ENCODE results near the gene SLC6A8. TPM values are rescaled to one million over a fixed set of nuclear protein-coding genes. Genes with fewer than 3 reads are reported as not detected.
A peak's percentile ranks its signal among the peaks of the same experiment; 100 is the strongest.

The SLC6A8 gene
- total and polyA plus RNA-seq, 9 donors: 6.3 to 23.5 (median 11.4) TPM

DNA sequence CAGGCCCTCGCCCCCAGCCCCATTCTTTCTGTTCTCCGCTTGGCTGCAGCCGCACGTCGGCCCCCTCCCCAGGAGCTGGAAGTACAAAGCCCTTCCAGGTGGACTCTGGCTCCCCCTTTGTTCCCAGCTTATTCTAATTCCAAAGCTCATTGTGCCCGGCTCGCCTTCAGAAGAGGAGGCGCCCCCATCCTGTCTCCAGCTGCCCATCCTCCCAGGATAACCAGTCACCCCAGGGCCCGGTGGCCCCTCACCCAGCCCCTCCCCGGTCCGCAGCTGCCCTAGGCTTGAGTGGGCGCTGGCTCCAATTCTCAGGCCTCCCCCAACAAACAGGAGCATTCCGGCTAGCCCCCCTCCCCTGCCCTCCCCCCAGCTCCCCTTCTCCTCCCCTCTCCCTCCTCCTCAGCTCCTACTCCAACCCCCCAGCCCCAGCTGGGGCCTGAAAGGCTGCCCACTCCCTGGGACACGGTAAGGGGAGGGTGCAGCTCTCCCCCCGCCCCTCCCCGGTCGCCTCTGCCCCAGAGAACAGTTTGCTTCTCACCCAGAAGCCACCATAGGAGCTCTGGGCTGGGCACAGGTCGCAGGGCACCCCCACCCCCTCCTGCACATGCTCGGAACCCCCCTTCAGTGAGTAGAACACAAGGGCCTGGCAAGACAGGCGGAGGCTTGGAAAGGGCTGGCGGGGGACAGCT, 3.1 kb upstream of the SLC6A8 start:
- Histone ChIP-seq H3K9me3 (no peaks in the 10 kb centered on the region), H3K36me3 (no peaks in the 10 kb centered on the region), H3K4me1 (ENCODE audit: insufficient read depth) (no peaks in the 10 kb centered on the region), H3K4me3 (no peak overlapping the region), H3K27ac (no peak overlapping the region), H3K27me3 (no peaks in the 10 kb centered on the region)
- TF ChIP-seq POLR2A (IDR thresholded peaks at IDR 0.05): no peak
- TF ChIP-seq EP300 (IDR thresholded peaks at IDR 0.05): no peak
- TF ChIP-seq, protein P1, sequence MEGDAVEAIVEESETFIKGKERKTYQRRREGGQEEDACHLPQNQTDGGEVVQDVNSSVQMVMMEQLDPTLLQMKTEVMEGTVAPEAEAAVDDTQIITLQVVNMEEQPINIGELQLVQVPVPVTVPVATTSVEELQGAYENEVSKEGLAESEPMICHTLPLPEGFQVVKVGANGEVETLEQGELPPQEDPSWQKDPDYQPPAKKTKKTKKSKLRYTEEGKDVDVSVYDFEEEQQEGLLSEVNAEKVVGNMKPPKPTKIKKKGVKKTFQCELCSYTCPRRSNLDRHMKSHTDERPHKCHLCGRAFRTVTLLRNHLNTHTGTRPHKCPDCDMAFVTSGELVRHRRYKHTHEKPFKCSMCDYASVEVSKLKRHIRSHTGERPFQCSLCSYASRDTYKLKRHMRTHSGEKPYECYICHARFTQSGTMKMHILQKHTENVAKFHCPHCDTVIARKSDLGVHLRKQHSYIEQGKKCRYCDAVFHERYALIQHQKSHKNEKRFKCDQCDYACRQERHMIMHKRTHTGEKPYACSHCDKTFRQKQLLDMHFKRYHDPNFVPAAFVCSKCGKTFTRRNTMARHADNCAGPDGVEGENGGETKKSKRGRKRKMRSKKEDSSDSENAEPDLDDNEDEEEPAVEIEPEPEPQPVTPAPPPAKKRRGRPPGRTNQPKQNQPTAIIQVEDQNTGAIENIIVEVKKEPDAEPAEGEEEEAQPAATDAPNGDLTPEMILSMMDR (IDR thresholded peaks at IDR 0.05): no peak
- 45 to 61% (median 54%) methylated on average over 16 to 21 of the region's 21 CpGs for WGBS, 3 donors
- DNase-seq: peak in 2 of 5 donors; percentile 10 to 15
- intact Hi-C loops (cut with DNase I): no loop called here

DNA sequence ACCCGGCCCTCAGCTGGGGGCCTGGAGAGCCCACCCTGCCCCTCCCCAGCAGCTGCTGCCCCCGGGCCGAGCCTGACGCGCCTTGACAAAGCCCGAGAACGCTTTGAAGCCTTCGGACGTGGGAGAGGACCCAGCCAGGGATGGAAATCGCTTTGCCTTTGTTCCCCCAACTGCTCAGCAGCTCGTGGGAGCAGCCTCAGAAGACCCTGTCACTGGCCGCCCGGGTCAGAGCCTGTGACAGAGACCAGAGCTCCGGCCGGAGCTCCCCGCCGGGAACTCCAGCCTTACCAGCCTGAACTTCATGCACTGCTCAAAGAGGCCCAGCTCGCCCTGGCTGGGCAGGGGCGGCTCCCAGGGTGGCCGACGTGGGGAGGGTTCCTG, 2.6 kb upstream of the SLC6A8 start:
- no peak for TF ChIP-seq POLR2A (IDR thresholded peaks at IDR 0.05)
- TF ChIP-seq EP300 (IDR thresholded peaks at IDR 0.05): no peak
- TF ChIP-seq, protein P1 (IDR thresholded peaks at IDR 0.05): no peak

DNA sequence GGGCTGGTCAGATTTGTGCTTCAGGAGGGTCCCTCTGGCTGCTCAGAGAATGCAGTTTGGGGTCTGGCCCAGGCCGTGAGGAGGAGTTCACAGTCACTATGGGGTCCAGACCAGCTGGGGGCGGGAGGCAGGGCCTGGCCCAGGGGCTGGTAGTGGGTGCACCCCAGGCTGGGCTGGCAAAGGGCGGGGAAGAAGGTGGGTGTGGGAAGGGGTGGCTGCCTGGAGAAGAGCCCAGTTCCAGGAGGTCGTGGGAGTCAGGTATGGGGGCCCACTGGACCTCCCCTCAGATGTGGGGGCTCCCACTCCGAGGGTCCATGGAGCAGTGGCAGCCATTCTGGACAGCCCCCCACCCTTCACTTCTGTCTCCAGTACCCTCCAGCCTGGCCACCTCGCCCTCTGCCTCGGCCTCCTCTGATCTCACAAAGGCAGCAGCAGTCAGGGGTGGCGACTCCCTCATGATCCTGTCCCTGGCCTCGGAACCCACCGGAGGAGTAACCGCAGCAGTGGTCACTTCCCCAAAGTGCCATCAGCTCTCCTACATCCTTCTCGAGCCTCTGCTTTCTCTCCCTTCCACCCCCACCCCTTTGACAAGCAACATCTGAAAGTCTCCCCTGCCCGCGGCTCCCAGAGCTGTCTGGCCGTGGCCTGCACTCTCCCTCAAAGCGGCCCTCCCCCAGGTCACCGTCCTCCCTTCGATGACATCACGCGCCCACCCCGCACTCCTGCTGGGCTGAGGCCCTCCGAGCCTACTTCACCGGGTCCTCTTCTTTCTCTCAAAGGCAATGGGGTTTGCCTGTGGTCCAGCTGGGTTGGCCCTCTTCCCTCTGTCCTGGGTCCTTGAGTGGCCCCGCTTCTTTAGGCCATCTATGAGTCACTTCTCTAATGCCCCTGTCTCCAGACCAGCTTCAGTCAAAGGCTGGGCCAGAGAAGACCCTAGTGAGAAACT, 1.7 kb upstream of the SLC6A8 start:
- H3K27ac ChIP-seq: no peak overlapping the region

More for the DNA sequence above, 2.6 kb upstream of the SLC6A8 start:
- no peaks in the 10 kb centered on the region for H3K36me3 ChIP-seq
- DNase-seq: peak in 3 of 5 donors; percentile 13 to 17 (median 14)
- no peaks in the 10 kb centered on the region for H3K27me3 ChIP-seq
- WGBS, 3 donors: 65 to 79% (median 74%) methylated on average over 18 to 21 of the region's 21 CpGs
- no peaks in the 10 kb centered on the region for H3K9me3 ChIP-seq
- no peak overlapping the region for H3K4me3 ChIP-seq
- H3K27ac ChIP-seq: no peak overlapping the region
- H3K4me1 ChIP-seq (ENCODE audit: insufficient read depth): no peaks in the 10 kb centered on the region
- intact Hi-C loops (cut with DNase I): no loop called here

DNA sequence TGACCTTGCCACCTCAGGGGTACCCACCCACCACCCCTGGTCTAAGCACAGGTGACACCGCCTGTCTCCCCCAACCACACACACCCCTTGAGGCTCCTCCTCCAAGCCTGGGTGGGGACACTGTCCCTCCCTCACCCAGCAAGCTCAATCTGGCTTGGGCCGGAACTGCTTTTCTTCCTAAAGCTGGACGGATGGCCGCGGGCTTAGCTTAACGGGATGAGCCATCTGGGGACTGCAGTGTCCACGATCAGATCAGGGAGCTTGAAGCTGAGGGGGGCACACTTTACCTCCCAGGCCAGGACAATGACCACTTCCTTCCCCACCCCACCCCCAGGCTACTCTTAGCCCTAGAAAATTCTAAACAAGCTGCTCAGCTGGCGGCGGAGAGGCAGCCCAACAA, 1.0 kb upstream of the SLC6A8 start:
- 55 to 61% (median 60%) methylated on average over 8 to 9 of the region's 9 CpGs for WGBS, 3 donors
- intact Hi-C loops (cut with DNase I): no loop called here
- no peak overlapping the region for H3K27ac ChIP-seq

More for the DNA sequence above, 1.7 kb upstream of the SLC6A8 start:
- intact Hi-C loops (cut with DNase I): no loop called here
- no peaks in the 10 kb centered on the region for H3K27me3 ChIP-seq
- H3K9me3 ChIP-seq: no peaks in the 10 kb centered on the region
- peak in 2 of 5 donors; percentile 16 to 18 for DNase-seq
- no peak overlapping the region for H3K4me3 ChIP-seq
- no peaks in the 10 kb centered on the region for H3K4me1 ChIP-seq (ENCODE audit: insufficient read depth)
- no peaks in the 10 kb centered on the region for H3K36me3 ChIP-seq
- WGBS, 3 donors: 68 to 74% (median 73%) methylated on average over 24 of the region's 24 CpGs
- no peak for TF ChIP-seq EP300 (IDR thresholded peaks at IDR 0.05)
- TF ChIP-seq POLR2A (IDR thresholded peaks at IDR 0.05): no peak
- TF ChIP-seq, protein P1 (IDR thresholded peaks at IDR 0.05): no peak

More for the DNA sequence above, 1.0 kb upstream of the SLC6A8 start:
- peak in 1 of 5 donors; percentile 17 for DNase-seq
- Histone ChIP-seq H3K4me3 (no peak overlapping the region), H3K9me3 (no peaks in the 10 kb centered on the region), H3K4me1 (ENCODE audit: insufficient read depth) (no peaks in the 10 kb centered on the region), H3K36me3 (no peaks in the 10 kb centered on the region), H3K27me3 (no peaks in the 10 kb centered on the region)
- TF ChIP-seq POLR2A (IDR thresholded peaks at IDR 0.05) (no peak), EP300 (IDR thresholded peaks at IDR 0.05) (no peak)
